AG09309 (cell line): ENCODE data around the gene RADIL.
A peak's percentile ranks its signal among the peaks of the same experiment; 100 is the strongest.

ENCODE experiments used
- DNase-seq: peaks from one replicate; pipeline ENCODE4 v3.0.0-alpha.2; 2010; ENCODE audit warnings: low read depth
- H3K4me3 ChIP-seq: 2 replicates; pipeline ENCODE4 v1.5.1; 2011; ENCODE audit warnings: mild to moderate bottlenecking, low read depth, low read length, moderate library complexity; ENCODE audit not compliant: control insufficient read depth
- CTCF ChIP-seq: IDR thresholded peaks from 2 replicates; pipeline ENCODE4 v1.5.1; 2011; ENCODE audit warnings: mild to moderate bottlenecking, low read depth, low read length, inconsistent platforms; ENCODE audit not compliant: insufficient read depth, control insufficient read depth; ENCODE audit errors: missing control alignments

RADIL gene

GRCh38 chr7:4774658-4775249 lies 108.8 kb downstream of the RADIL start:
- DNase-seq, result peak; percentile 29
- H3K4me3 ChIP-seq, result peak overlapping the region; percentile 100
- TF ChIP-seq CTCF, result no peak

GRCh38 chr7:4774007-4774406 lies 109.5 kb downstream of the RADIL start:
- H3K4me3 ChIP-seq, result no peak overlapping the region

GRCh38 chr7:4772306-4772705 lies 111.2 kb downstream of the RADIL start:
- no peak overlapping the region for H3K4me3 ChIP-seq
- no peak for TF ChIP-seq CTCF

More at GRCh38 chr7:4774007-4774406, 109.5 kb downstream of the RADIL start:
- DNase-seq, result no peak
- no peak for TF ChIP-seq CTCF

GRCh38 chr7:4771737-4772136 lies 111.8 kb downstream of the RADIL start:
- H3K4me3 ChIP-seq, result no peak overlapping the region
- no peak for TF ChIP-seq CTCF
- no peak for DNase-seq

More at GRCh38 chr7:4772306-4772705, 111.2 kb downstream of the RADIL start:
- no peak for DNase-seq

- TF ChIP-seq CTCF, result no peak
- no peak overlapping the region for H3K4me3 ChIP-seq
- DNase-seq, result no peak
These were observed 112.6 kb downstream of the RADIL start for GRCh38 chr7:4770886-4771285.

GRCh38 chr7:4769761-4770160 lies 113.8 kb downstream of the RADIL start:
- no peak overlapping the region for H3K4me3 ChIP-seq
- no peak for TF ChIP-seq CTCF
- no peak for DNase-seq
